Measurements from ENCODE around the gene ZCCHC8. TPM values are rescaled to one million over a fixed set of nuclear protein-coding genes. Genes with fewer than 3 reads are reported as not detected.

Gene ZCCHC8
- total RNA-seq, 1 experiment from 2014 or later, result 40.1 TPM

- H3K4me1 Mint-ChIP-seq (ENCODE audit: low read depth, unreplicated experiment), result peaks cover 13% of the 10 kb centered on the region
- no peaks in the 10 kb centered on the region for H3K27me3 ChIP-seq (replicated peaks; ENCODE audit: control insufficient read depth, insufficient read depth, low read length)
- H3K9me3 ChIP-seq, result no peaks in the 10 kb centered on the region
- TF ChIP-seq, protein P1, sequence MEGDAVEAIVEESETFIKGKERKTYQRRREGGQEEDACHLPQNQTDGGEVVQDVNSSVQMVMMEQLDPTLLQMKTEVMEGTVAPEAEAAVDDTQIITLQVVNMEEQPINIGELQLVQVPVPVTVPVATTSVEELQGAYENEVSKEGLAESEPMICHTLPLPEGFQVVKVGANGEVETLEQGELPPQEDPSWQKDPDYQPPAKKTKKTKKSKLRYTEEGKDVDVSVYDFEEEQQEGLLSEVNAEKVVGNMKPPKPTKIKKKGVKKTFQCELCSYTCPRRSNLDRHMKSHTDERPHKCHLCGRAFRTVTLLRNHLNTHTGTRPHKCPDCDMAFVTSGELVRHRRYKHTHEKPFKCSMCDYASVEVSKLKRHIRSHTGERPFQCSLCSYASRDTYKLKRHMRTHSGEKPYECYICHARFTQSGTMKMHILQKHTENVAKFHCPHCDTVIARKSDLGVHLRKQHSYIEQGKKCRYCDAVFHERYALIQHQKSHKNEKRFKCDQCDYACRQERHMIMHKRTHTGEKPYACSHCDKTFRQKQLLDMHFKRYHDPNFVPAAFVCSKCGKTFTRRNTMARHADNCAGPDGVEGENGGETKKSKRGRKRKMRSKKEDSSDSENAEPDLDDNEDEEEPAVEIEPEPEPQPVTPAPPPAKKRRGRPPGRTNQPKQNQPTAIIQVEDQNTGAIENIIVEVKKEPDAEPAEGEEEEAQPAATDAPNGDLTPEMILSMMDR (IDR thresholded peaks at IDR 0.05; ENCODE audit: insufficient read depth in 1 of 2, low read depth in 1 of 2, low read length in 1 of 2, severe bottlenecking in 1 of 2, unreplicated experiment in 1 of 2), result no peak
- H3K36me3 Mint-ChIP-seq (ENCODE audit: insufficient read depth, unreplicated experiment), result peaks cover 6% of the 10 kb centered on the region
- H3K36me3 ChIP-seq (ENCODE audit: control insufficient read depth, insufficient read depth, low read length), result no peaks in the 10 kb centered on the region
- H3K4me3 Mint-ChIP-seq (ENCODE audit: unreplicated experiment), result no peak overlapping the region
- CTCF ChIA-PET, result no interaction called here
- POLR2A ChIA-PET, result no interaction called here
- intact Hi-C loops (cut with micrococcal nuclease; ENCODE audit: unreplicated experiment), result no loop called here
- peak overlapping the region; percentile 55 for H3K27ac Mint-ChIP-seq (ENCODE audit: unreplicated experiment)
- H3K27me3 Mint-ChIP-seq (ENCODE audit: insufficient read depth, unreplicated experiment), result no peaks in the 10 kb centered on the region
- no peak for DNase-seq
- no TSS peak for BruUV-seq (replicated peaks)
- no peaks in the 10 kb centered on the region for H3K9me3 Mint-ChIP-seq (ENCODE audit: unreplicated experiment)
- H3K4me3 ChIP-seq (ENCODE audit: low read depth, low read length), result no peak overlapping the region
- peaks cover 28% of the 10 kb centered on the region for H3K4me1 ChIP-seq
Observed at GRCh38 chr12:122457627-122458026, 43.1 kb downstream of the ZCCHC8 start.

DNA sequence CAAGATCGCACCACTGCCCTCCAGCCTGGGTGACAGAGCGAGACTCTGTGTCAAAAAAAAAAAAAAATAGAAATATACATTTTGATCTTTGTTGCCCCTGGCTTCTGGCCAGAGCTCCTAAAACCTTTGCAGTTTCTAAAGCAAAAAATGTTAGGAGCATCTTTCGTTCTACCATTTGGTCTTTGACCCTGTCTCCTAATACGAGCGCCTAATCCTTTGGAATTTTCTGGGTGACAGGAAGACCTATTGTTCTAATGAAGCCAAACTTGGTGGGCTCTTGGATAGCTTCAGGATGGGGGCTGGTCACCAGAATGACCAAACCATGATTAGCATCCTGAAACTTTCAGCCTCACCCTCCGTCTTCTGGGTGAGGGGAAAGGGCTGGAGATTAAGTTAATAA is 46.0 kb downstream of the ZCCHC8 start:
- Mint-ChIP-seq H3K4me1 (ENCODE audit: low read depth, unreplicated experiment) (peaks cover 17% of the 10 kb centered on the region), H3K27ac (ENCODE audit: unreplicated experiment) (peak overlapping the region; percentile 55), H3K9me3 (ENCODE audit: unreplicated experiment) (no peaks in the 10 kb centered on the region), H3K27me3 (ENCODE audit: insufficient read depth, unreplicated experiment) (no peaks in the 10 kb centered on the region), H3K36me3 (ENCODE audit: insufficient read depth, unreplicated experiment) (peaks cover 6% of the 10 kb centered on the region), H3K4me3 (ENCODE audit: unreplicated experiment) (no peak overlapping the region)
- TF ChIP-seq, protein P1 (IDR thresholded peaks at IDR 0.05; ENCODE audit: insufficient read depth in 1 of 2, low read depth in 1 of 2, low read length in 1 of 2, severe bottlenecking in 1 of 2, unreplicated experiment in 1 of 2), result no peak
- BruUV-seq (replicated peaks), result no TSS peak
- H3K9me3 ChIP-seq, result no peaks in the 10 kb centered on the region
- H3K36me3 ChIP-seq (ENCODE audit: control insufficient read depth, insufficient read depth, low read length), result no peaks in the 10 kb centered on the region
- DNase-seq, result no peak
- CTCF ChIA-PET, result no interaction called here
- POLR2A ChIA-PET, result interaction anchor here (0.6 kb wide), 1 partner anchor 229 kb away, joined by 3 read pairs; the partner anchor contains the start of gene DIABLO
- peaks cover 36% of the 10 kb centered on the region for H3K4me1 ChIP-seq
- H3K27me3 ChIP-seq (replicated peaks; ENCODE audit: control insufficient read depth, insufficient read depth, low read length), result no peaks in the 10 kb centered on the region
- no peak overlapping the region for H3K4me3 ChIP-seq (ENCODE audit: low read depth, low read length)
- intact Hi-C loops (cut with micrococcal nuclease; ENCODE audit: unreplicated experiment), result no loop called here

DNA sequence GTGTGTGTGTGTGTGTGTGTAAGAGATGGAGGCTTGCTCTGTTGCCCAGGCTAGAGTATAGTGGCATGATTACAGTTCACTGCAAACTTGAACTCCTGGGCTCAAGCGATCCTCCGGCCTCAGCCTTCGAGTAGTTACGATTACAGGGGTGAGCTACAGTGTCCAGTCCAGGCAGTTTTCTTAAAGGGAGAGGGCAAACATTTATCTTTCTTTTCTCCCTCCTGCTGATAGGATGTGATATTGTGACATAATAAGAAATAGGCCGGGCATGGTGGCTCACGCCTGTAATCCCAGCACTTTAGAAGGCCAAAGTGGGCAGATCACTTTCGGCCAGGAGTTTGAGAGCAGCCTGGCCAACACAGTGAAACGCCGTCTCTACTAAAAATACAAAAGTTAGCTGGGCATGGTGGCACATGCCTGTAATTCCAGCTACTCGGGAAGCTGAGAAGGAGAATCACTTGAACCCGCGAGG is 46.4 kb downstream of the ZCCHC8 start:
- no peaks in the 10 kb centered on the region for H3K9me3 Mint-ChIP-seq (ENCODE audit: unreplicated experiment)
- peaks cover 8% of the 10 kb centered on the region for H3K36me3 Mint-ChIP-seq (ENCODE audit: insufficient read depth, unreplicated experiment)
- no TSS peak for BruUV-seq (replicated peaks)
- CTCF ChIA-PET, result interaction anchor here (0.5 kb wide), 1 partner anchor 676 kb away, joined by 4 read pairs; no protein-coding TSS in a partner anchor
- Histone ChIP-seq H3K27me3 (replicated peaks; ENCODE audit: control insufficient read depth, insufficient read depth, low read length) (no peaks in the 10 kb centered on the region), H3K4me3 (ENCODE audit: low read depth, low read length) (no peak overlapping the region), H3K9me3 (no peaks in the 10 kb centered on the region), H3K4me1 (peaks cover 41% of the 10 kb centered on the region), H3K36me3 (ENCODE audit: control insufficient read depth, insufficient read depth, low read length) (no peaks in the 10 kb centered on the region)
- POLR2A ChIA-PET, result no interaction called here
- no peak for DNase-seq
- H3K4me3 Mint-ChIP-seq (ENCODE audit: unreplicated experiment), result no peak overlapping the region
- TF ChIP-seq, protein P1 (IDR thresholded peaks at IDR 0.05; ENCODE audit: insufficient read depth in 1 of 2, low read depth in 1 of 2, low read length in 1 of 2, severe bottlenecking in 1 of 2, unreplicated experiment in 1 of 2), result no peak
- no peaks in the 10 kb centered on the region for H3K27me3 Mint-ChIP-seq (ENCODE audit: insufficient read depth, unreplicated experiment)
- H3K27ac Mint-ChIP-seq (ENCODE audit: unreplicated experiment), result peak overlapping the region; percentile 8
- intact Hi-C loops (cut with micrococcal nuclease; ENCODE audit: unreplicated experiment), result no loop called here
- H3K4me1 Mint-ChIP-seq (ENCODE audit: low read depth, unreplicated experiment), result peaks cover 17% of the 10 kb centered on the region

Measured in Caco-2 (cell line).